HUES6 (cell line): Measurements from ENCODE around the gene NXNL1.

Experiments
- H3K27ac ChIP-seq: 2 replicates; pipeline ENCODE4 v1.7.0; 2013; ENCODE audit warnings: low read depth, mild to moderate bottlenecking, low read length, inconsistent platforms
- H3K27me3 ChIP-seq: 2 replicates; pipeline ENCODE4 v1.6.1; 2013; ENCODE audit warnings: low read length; ENCODE audit not compliant: control insufficient read depth, insufficient read depth
- H3K36me3 ChIP-seq: 2 replicates; pipeline ENCODE4 v1.6.1; 2013; ENCODE audit warnings: low read length; ENCODE audit not compliant: control insufficient read depth, insufficient read depth
- H3K4me1 ChIP-seq: 2 replicates; pipeline ENCODE4 v1.6.1; 2013; ENCODE audit warnings: low read length; ENCODE audit not compliant: control insufficient read depth, insufficient read depth
- H3K4me3 ChIP-seq: 2 replicates; pipeline ENCODE4 v1.5.1; 2013; ENCODE audit warnings: low read depth, low read length
- H3K9ac ChIP-seq: one replicate; pipeline ENCODE4 v1.6.1; 2013; ENCODE audit warnings: mild to moderate bottlenecking, low read length
- H3K9me3 ChIP-seq: 2 replicates; pipeline ENCODE4 v1.6.1; 2013; ENCODE audit warnings: low read depth, low read length; ENCODE audit not compliant: control insufficient read depth, insufficient read depth

NXNL1 gene

DNA sequence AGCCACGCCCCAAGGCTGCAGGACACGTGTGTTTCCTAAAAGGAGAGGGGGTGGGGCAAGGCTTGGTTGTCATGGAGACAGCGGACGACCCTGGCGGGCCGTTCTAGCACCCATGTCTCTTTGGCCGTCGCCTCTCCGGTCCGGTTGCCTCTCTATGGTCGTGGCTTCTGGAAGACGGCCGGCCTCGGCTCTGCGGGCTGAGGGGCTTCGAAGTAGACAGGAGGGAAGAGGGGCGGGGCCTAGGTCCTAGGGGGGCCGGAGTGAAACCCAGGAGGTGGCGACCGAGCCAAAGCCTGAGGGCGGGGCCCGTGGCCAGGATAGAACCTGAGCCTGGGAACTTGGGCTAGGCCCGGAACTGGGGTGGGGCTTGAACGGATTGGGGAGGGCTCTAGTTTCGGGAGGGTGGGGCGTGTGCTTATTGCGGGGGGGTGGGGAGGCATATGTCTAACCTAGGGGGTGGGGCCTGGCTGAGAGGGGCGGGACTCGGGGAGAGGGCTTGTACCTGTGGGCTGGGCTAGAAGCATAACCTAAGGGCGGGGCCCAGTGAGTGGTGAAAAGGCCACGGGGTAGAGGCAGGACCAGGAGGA, 8.8 kb upstream of the NXNL1 start:
- Histone ChIP-seq H3K27me3 (peaks cover 19% of the 10 kb centered on the region), H3K9me3 (no peaks in the 10 kb centered on the region), H3K9ac (peak overlapping the region; percentile 43), H3K4me1 (peaks cover 18% of the 10 kb centered on the region), H3K4me3 (peak overlapping the region; percentile 80), H3K36me3 (no peaks in the 10 kb centered on the region), H3K27ac (no peak overlapping the region)

DNA sequence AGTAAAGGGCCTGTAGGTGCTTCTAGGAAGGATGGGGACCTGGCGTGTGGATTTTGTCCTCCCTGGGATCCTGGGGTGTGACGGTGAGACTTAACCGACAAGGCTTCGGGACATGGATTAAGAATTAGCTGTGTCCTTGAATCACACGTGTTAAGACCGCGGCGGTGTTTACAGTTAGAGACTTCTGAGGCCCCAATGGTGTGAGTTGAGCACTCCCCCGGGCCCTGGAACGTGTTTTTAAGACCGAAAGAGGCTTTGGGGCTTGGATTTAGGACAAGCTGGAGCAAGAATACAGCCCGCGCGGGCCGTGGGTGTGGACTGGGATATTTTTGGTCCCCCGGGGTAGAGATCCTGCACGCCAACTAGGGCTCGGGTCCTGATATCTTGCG, 8.4 kb upstream of the NXNL1 start:
- peak overlapping the region; percentile 80 for H3K4me3 ChIP-seq
- H3K9ac ChIP-seq, result peak overlapping the region; percentile 43
- peaks cover 18% of the 10 kb centered on the region for H3K4me1 ChIP-seq
- no peak overlapping the region for H3K27ac ChIP-seq
- no peaks in the 10 kb centered on the region for H3K36me3 ChIP-seq
- no peaks in the 10 kb centered on the region for H3K9me3 ChIP-seq
- H3K27me3 ChIP-seq, result peaks cover 19% of the 10 kb centered on the region

DNA sequence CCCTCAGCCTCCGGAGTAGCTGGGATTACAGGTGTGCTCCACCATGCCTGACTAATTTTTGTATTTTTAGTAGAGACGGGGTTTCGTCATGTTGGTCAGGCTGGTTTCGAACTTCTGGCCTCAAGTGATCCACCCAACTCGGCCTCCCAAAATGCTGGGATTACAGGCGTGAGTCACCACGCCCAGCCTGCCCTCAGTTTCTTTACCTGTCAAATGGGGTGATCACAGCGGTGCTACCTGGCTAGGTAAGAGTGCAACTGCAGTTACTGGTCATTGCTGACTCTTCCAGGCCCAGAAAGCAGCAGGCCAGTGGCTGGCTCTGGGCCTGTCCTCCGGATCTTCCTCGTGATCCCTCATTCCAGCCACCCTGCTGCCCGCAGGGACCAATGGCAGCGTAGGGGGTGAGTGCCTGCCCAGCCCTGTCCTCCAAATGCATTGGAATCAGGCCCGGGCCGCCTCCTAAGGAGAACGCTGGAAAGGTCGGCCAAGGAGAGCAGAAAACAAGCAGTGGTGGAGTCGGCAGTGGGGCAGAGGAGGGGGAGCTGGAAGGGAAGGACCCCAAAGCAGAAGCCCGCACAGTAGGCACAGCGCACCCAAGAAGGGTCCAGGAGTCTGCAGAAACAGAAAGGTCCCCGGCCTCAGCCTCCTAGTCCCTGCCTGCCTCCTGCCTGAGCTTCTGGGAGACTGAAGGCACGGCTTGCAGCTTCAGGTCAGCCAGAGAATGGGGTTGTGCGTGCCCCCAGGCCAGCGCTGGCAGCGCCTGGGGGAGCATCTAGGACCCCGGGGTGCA, 7.8 kb upstream of the NXNL1 start:
- Histone ChIP-seq H3K36me3 (no peaks in the 10 kb centered on the region), H3K27ac (no peak overlapping the region), H3K4me3 (peak overlapping the region; percentile 80), H3K9ac (peak overlapping the region; percentile 43), H3K27me3 (peaks cover 19% of the 10 kb centered on the region), H3K4me1 (peaks cover 18% of the 10 kb centered on the region), H3K9me3 (no peaks in the 10 kb centered on the region)

DNA sequence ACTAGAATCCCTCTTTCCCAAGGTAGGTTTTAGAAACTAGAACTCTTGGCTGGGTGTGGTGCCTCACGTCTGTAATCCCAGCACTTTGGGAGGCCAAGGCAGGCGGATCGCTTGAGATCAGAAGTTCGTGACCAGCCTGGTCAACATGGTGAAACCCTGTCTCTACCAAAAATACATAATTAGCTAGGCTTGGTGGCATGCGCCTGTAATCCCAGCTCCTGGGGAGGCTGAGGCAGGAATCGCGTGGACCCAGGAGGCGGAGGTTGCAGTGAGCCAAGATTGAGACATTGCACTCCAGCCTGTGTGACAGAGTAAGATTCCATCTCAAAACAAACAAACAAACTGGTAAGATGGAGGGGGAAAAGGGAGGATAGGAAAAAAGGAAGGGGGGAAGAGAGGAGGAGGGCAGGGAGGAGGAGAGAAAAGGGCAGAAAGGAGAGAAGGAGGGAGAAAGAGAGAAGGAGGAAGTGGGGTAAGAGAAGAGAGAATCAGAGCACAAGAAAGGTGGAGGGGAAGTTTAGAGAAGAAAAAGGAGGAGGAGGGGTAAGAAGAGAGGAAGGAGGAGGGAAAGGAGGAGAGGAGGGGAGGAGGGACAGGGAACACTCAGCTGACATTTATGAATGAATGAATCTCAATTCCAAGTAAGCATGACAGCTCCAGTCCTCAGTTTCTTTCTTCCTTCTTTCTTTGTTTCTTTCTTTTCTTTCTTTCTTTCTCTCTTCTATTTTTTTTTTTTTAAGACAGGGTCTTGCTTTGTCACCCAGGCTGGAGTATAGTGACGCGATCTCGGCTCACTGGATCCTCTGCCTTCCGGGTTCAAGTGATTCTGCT, 7.0 kb upstream of the NXNL1 start:
- H3K4me1 ChIP-seq, result peaks cover 18% of the 10 kb centered on the region
- no peak overlapping the region for H3K4me3 ChIP-seq
- H3K9me3 ChIP-seq, result no peaks in the 10 kb centered on the region
- no peaks in the 10 kb centered on the region for H3K36me3 ChIP-seq
- no peak overlapping the region for H3K27ac ChIP-seq
- H3K27me3 ChIP-seq, result peaks cover 19% of the 10 kb centered on the region
- H3K9ac ChIP-seq, result no peak overlapping the region

DNA sequence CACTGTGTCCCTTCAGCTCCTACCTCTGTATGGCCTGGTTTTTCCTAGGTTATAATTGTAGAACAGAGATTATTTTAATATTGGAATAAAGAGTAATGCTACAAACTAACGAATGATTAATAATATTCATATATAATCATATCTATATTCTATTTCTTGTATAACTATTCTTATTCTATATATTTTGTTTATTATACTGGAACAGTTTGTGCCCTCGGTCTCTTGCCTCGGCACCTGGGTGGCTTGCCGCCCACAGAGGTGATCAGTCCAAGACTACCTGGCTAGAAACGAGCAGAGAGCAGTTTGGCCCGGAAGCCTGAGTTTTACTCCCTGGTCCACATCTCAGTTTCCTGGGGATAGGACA, 5.7 kb upstream of the NXNL1 start:
- Histone ChIP-seq H3K27me3 (peaks cover 14% of the 10 kb centered on the region), H3K27ac (no peak overlapping the region), H3K36me3 (no peaks in the 10 kb centered on the region), H3K4me3 (no peak overlapping the region), H3K4me1 (peaks cover 18% of the 10 kb centered on the region), H3K9ac (no peak overlapping the region), H3K9me3 (no peaks in the 10 kb centered on the region)

DNA sequence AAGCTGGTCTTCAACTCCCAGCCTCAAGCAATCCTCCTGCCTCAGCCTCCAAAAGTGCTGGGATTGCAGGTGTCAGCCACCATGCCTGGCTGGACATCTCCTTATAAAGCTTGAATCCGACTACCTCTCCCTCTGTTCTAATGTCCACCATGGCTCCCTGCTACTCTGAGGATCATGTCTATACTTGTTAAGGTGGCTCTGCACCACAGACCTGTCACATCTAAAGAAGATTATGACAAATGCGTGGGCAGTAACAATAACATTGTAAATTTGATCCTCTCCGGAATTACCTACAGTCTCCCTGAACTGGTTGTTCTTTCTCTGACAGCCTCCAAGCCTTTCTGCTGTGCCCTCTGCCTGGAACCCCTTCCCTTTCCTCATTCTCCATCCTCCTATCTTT, 1.8 kb downstream of the NXNL1 start:
- Histone ChIP-seq H3K4me1 (0 out of 2 replicates have a peak, but pooled peaks cover 5% of the 10 kb centered on the region), H3K27me3 (peaks cover 37% of the 10 kb centered on the region), H3K9me3 (no peaks in the 10 kb centered on the region), H3K27ac (no peak overlapping the region), H3K4me3 (no peak overlapping the region), H3K36me3 (no peaks in the 10 kb centered on the region), H3K9ac (no peak overlapping the region)

DNA sequence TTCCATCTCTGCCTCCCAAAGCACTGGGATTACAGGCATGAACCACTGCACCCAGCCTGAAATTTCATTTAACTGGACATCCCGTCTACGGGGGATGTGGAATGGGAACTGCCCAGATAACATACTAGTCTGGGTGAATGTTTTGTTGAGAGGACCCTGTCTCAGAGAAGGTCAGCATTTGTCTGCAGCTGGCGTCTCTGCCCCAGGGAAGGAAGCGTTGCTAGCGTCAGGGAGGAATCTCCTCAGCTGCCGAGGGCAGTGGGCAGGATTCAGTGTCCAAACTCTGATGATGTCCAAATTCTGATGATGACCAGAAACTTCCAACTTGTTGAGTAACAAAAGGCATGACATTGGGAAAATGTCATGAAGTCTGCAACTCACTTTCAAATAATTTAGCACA, 3.1 kb downstream of the NXNL1 start:
- Histone ChIP-seq H3K27ac (no peak overlapping the region), H3K4me3 (no peak overlapping the region), H3K36me3 (no peaks in the 10 kb centered on the region), H3K4me1 (0 out of 2 replicates have a peak, but pooled peaks cover 5% of the 10 kb centered on the region), H3K9me3 (no peaks in the 10 kb centered on the region), H3K27me3 (peaks cover 41% of the 10 kb centered on the region), H3K9ac (no peak overlapping the region)

DNA sequence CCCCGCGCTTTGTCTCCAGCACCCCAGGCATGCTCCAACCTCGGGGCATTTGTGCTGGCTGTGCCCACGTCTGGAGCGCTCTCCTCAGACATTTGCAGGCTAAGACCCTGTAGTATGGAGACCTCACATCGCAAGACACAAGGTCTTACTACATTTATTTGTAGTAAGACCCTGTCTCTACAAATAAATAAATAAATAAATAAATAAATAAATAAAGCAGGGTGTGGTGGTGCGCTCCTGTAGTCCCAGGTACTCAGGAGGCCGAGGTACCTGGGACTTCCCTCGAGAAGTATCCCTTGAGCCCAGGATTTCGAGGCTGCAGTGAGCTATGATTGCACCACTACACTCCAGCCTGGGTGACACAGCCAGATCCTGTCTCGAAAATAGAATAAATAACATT, 4.6 kb downstream of the NXNL1 start:
- Histone ChIP-seq H3K9me3 (no peaks in the 10 kb centered on the region), H3K27me3 (peaks cover 41% of the 10 kb centered on the region), H3K4me1 (0 out of 2 replicates have a peak, but pooled peaks cover 5% of the 10 kb centered on the region), H3K27ac (no peak overlapping the region), H3K4me3 (peak overlapping the region; percentile 27), H3K9ac (no peak overlapping the region), H3K36me3 (no peaks in the 10 kb centered on the region)

DNA sequence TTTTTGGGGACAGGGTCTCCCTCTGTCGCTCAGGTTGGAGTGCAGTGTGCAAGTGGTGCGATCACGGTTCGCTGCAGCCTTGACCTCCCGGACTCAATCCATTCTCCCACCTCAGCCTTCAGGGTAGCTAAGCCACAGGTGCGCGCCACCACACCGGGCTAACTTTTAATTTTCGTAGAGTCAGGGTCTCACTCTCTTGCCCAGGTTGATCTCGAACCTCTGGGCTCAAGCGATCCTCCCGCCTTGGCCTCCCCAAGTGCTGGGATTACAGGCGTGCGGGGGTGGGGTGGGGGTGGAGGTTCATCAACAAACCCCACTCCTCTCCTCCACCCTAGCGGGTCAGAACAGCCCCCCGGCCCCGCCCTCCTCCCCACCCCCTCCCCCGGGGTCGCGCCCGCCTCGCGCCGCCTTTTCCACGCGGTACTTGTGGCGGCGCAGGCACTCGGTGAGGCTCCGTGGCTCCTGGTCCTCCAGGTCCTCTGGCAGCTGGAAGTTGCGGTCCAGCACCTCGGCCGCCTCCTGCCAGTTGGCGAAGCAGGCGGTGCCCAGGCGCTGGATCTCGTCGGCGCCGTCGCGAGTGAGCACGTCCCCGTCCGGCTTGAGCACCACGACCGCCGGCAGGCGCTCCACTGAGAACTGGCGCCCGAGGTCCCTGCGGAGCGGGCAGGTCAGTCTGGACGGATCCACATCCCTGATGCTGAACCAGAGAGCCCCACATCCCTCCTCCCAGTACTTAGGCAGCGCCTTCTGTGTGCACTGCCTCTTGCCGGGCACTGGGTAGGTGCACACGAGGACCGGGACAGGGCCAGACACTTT, 5.2 kb downstream of the NXNL1 start:
- H3K4me1 ChIP-seq, result 0 out of 2 replicates have a peak, but pooled peaks cover 5% of the 10 kb centered on the region
- H3K27ac ChIP-seq, result no peak overlapping the region
- peak overlapping the region; percentile 27 for H3K4me3 ChIP-seq
- no peaks in the 10 kb centered on the region for H3K9me3 ChIP-seq
- H3K9ac ChIP-seq, result no peak overlapping the region
- peaks cover 41% of the 10 kb centered on the region for H3K27me3 ChIP-seq
- no peaks in the 10 kb centered on the region for H3K36me3 ChIP-seq

DNA sequence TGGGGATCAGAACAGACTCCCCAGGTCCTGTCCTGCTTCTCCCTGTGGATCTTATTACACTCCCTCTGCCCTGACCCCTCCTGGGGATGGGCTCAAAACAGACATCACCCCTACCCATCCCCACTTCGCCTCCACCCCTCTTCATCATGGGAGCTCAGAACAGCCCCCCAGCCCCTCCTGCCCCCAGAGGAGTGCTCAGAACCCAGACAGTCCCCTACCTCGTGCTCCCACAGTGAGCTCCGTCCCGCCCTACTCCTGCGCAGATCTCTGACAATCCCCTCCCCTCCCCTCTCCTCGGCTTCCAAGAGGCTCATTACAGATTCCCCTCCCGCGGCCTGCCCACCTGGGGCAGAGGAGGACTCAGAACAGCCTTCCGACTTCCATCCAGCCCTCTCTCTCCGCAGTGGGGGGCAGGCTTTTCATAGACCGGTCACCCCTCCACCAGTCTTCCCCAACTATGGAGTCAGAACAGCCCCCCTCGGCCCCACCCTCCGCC, 6.1 kb downstream of the NXNL1 start:
- Histone ChIP-seq H3K36me3 (no peaks in the 10 kb centered on the region), H3K9ac (no peak overlapping the region), H3K27me3 (peaks cover 46% of the 10 kb centered on the region), H3K4me1 (0 out of 2 replicates have a peak, but pooled peaks cover 5% of the 10 kb centered on the region), H3K4me3 (peak overlapping the region; percentile 27), H3K9me3 (no peaks in the 10 kb centered on the region), H3K27ac (no peak overlapping the region)
